Measurements from ENCODE around the gene DMAC2.

DNA sequence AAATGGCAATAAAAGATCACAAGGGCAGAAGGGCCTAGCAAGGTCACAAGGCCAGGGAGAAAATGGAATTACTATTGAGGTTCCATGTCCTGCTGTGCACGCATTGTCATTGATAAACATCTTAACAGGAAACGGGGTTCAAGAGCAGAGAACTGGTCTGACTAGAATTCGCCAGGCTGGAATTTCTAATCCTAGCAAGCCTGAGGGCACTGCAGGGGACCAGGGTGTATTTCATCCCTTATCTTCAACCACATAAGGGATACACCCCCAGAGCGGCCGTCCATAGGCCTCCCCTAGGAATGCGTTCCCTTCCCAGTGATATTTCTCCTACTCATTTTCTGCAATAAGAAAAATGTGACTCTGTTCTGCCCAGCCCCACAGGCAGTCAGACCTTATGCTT, 22.8 kb upstream of the DMAC2 start:
- TF ChIP-seq, protein P1, sequence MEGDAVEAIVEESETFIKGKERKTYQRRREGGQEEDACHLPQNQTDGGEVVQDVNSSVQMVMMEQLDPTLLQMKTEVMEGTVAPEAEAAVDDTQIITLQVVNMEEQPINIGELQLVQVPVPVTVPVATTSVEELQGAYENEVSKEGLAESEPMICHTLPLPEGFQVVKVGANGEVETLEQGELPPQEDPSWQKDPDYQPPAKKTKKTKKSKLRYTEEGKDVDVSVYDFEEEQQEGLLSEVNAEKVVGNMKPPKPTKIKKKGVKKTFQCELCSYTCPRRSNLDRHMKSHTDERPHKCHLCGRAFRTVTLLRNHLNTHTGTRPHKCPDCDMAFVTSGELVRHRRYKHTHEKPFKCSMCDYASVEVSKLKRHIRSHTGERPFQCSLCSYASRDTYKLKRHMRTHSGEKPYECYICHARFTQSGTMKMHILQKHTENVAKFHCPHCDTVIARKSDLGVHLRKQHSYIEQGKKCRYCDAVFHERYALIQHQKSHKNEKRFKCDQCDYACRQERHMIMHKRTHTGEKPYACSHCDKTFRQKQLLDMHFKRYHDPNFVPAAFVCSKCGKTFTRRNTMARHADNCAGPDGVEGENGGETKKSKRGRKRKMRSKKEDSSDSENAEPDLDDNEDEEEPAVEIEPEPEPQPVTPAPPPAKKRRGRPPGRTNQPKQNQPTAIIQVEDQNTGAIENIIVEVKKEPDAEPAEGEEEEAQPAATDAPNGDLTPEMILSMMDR (IDR thresholded peaks at IDR 0.05; ENCODE audit: borderline replicate concordance, extremely low read depth, low read length, poor library complexity, severe bottlenecking): no peak
- TF ChIP-seq EZH2 (IDR thresholded peaks at IDR 0.05; ENCODE audit: borderline replicate concordance, low read depth, low read length, severe bottlenecking): no peak
